BJ (cell line): ENCODE data around the gene RNF114. TPM values are rescaled to one million over a fixed set of nuclear protein-coding genes. Genes with fewer than 3 reads are reported as not detected.
"Not testable (repeated sequence)": the region's sequence is repeated elsewhere in the genome, so short reads cannot be mapped to it uniquely, and the experiment has no call there.

ENCODE experiments used
- CTCF ChIA-PET: fragments of 350-600 bp; formaldehyde crosslinking; extraction: SDS; loops from one replicate; lab custom pipeline; 2021; ENCODE audit warnings: antibody characterized with exemption, inconsistent platforms; lab: Yijun Ruan, JAX
- POLR2A ChIA-PET: fragments of 300-600 bp; sonication (Branson Sonifier 250); formaldehyde crosslinking; extraction: SDS; loops from one replicate; lab custom pipeline; 2021; ENCODE audit warnings: antibody characterized with exemption; lab: Charles Lee
- DNase-seq: peaks from one replicate; pipeline ENCODE4 v3.0.0-alpha.2; 2011; ENCODE audit warnings: low read depth
- H3K27me3 ChIP-seq: 2 replicates; pipeline ENCODE4 v1.6.0; 2011; ENCODE audit warnings: low read length; ENCODE audit not compliant: control insufficient read depth, insufficient read depth
- H3K36me3 ChIP-seq: 2 replicates; pipeline ENCODE4 v1.5.1; 2011; ENCODE audit warnings: low read length; ENCODE audit not compliant: control insufficient read depth, insufficient read depth
- H3K4me3 ChIP-seq: 2 replicates; pipeline ENCODE4 v1.5.1; 2011; ENCODE audit warnings: low read depth, mild to moderate bottlenecking, control low read depth, low read length
- CTCF ChIP-seq: IDR thresholded peaks from 2 replicates; pipeline ENCODE4 v1.5.1; 2011; ENCODE audit warnings: low read depth, mild to moderate bottlenecking, control low read depth, inconsistent platforms, low read length, moderate library complexity; ENCODE audit not compliant: insufficient read depth
- polyA plus RNA-seq: library from polyadenylated mRNA; depleted of rRNA; stranded (reverse); fragments of >200 nt; gene quantifications from 2 replicates; pipeline ENCODE4 v1.2.3, GENCODE V29; 2011

RNF114 gene
- polyA plus RNA-seq, 1 experiment: 53.6 TPM

- no peak overlapping the region for H3K4me3 ChIP-seq
- H3K36me3 ChIP-seq: peaks cover 7% of the 10 kb centered on the region
- no peak for TF ChIP-seq CTCF
- CTCF ChIA-PET: interaction anchor here (1.1 to 5.9 kb wide), 6 partner anchors 9 to 191 kb away, joined by 3 to 43 read pairs (median 6); no protein-coding TSS in a partner anchor
- H3K27me3 ChIP-seq: no peaks in the 10 kb centered on the region
- POLR2A ChIA-PET: no interaction called here
- DNase-seq: no peak
Measured at GRCh38 chr20:49987868-49988690, 51.9 kb downstream of the RNF114 start.

GRCh38 chr20:49989234-49990065 is 53.3 kb downstream of the RNF114 start:
- DNase-seq: peak; percentile 66
- Histone ChIP-seq H3K36me3 (peaks cover 6% of the 10 kb centered on the region), H3K4me3 (no peak overlapping the region), H3K27me3 (no peaks in the 10 kb centered on the region)
- ChIA-PET CTCF (interaction anchor here (1.1 to 5.9 kb wide), 7 partner anchors 10 to 189 kb away, joined by 3 to 43 read pairs (median 4); no protein-coding TSS in a partner anchor), POLR2A (interaction anchor here (0.6 to 1.1 kb wide), 3 partner anchors 66 to 1467 kb away, joined by 3 to 8 read pairs (median 5); no protein-coding TSS in a partner anchor)
- no peak for TF ChIP-seq CTCF

GRCh38 chr20:49990271-49990720 is 54.1 kb downstream of the RNF114 start:
- POLR2A ChIA-PET: interaction anchor here (1.1 kb wide), 1 partner anchor 65 kb away, joined by 5 read pairs; no protein-coding TSS in a partner anchor
- Histone ChIP-seq H3K36me3 (peaks cover 6% of the 10 kb centered on the region), H3K27me3 (no peaks in the 10 kb centered on the region), H3K4me3 (no peak overlapping the region)
- DNase-seq: no peak
- CTCF ChIA-PET: interaction anchor here (1.1 to 5.9 kb wide), 3 partner anchors 11 to 148 kb away, joined by 3 to 43 read pairs (median 28); no protein-coding TSS in a partner anchor
- TF ChIP-seq CTCF: 0 out of 2 replicates have a peak, but pooled peaks have one; percentile 12

- TF ChIP-seq CTCF: no peak
- ChIA-PET POLR2A (no interaction called here), CTCF (no interaction called here)
- DNase-seq: no peak
- Histone ChIP-seq H3K4me3 (no peak overlapping the region), H3K27me3 (no peaks in the 10 kb centered on the region), H3K36me3 (no peaks in the 10 kb centered on the region)
Measured at GRCh38 chr20:49993301-49993751, 57.1 kb downstream of the RNF114 start.

- POLR2A ChIA-PET: interaction anchor here (0.6 kb wide), 1 partner anchor 59 kb away, joined by 6 read pairs; no protein-coding TSS in a partner anchor
- CTCF ChIA-PET: no interaction called here
Measured at GRCh38 chr20:49995586-49995985, 59.4 kb downstream of the RNF114 start.

GRCh38 chr20:49998478-49999188 is 62.4 kb downstream of the RNF114 start:
- H3K36me3 ChIP-seq, DNase-seq, H3K27me3 ChIP-seq, CTCF ChIA-PET, H3K4me3 ChIP-seq: not testable (repeated sequence)
- POLR2A ChIA-PET: interaction anchor here (0.8 kb wide), 1 partner anchor 12 kb away, joined by 4 read pairs; no protein-coding TSS in a partner anchor

More at GRCh38 chr20:49995586-49995985, 59.4 kb downstream of the RNF114 start:
- Histone ChIP-seq H3K27me3 (no peaks in the 10 kb centered on the region), H3K36me3 (no peaks in the 10 kb centered on the region), H3K4me3 (no peak overlapping the region)
- TF ChIP-seq CTCF: no peak
- no peak for DNase-seq
